GM19395 (cell line): ENCODE measurements around the gene BOLA2B.

Experiments used
- ATAC-seq: cut with Tn5 transposase; IDR thresholded peaks from one replicate; pipeline ENCODE4 v1.9.1; 2021; ENCODE audit warnings: mild to moderate bottlenecking, moderate library complexity; ENCODE audit not compliant: unreplicated experiment

The BOLA2B gene

DNA sequence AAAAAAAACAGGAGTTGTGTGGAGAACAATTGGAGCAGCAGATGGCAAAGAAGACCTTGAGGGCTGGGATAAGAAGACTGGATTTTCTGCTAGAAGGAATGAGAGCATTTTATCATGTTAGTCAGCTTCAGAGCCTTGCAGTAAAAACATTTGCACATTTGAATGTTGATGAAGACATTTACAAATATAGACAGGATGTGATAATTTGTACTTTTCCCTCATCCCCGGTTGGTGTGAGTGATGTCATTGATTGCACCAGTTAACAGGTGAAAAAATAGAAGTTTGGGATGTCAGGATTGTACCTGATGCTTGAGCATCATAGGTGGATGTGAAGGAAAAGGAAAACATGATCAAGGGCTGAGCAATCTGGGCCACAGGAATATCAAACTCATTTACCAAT lies 47.8 kb downstream of the BOLA2B start:
- ATAC-seq, result no peak

GRCh38 chr16:30144917-30145316 lies 48.5 kb downstream of the BOLA2B start:
- ATAC-seq, result no peak

DNA sequence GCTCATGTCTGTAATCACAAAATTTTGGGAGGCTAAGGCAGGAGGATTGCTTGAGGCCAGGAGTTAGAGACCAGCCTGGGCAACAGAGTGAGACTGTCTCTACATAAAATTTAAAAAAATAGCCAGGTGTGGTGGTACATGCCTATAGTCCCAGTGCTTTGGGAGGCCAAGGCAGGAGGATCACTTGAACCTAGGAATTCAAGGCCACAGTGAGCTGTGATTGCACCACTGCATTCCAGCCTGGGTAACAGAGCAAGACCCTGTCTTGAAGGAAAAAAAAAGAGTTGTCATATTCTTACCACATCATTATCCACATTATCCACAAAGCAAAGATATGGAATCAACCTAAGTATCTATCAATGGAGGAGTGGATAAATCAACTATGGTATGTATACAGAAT lies 49.4 kb downstream of the BOLA2B start:
- ATAC-seq, result no peak

DNA sequence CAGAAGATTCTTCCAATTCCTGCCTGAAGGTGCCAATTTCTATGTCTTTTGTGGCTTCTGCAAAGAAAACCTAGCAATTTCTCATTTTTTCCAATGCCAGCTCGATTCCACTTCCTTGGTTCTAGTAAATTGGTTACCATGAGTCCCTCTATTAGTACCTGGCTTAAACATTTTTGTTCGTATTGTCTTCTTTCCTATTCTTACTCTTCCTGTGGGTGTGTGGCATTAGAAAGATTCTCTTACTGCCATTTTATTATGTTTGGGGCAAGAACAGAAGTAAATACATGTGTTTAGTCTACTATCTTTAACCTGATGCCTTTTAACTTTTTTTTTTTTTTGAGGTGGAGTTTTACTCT lies 50.1 kb downstream of the BOLA2B start:
- ATAC-seq, result no peak
